ENCODE results near the gene NACC1. TPM values are rescaled to one million over a fixed set of nuclear protein-coding genes. Genes with fewer than 3 reads are reported as not detected.

The NACC1 gene
- 50.0 TPM for total RNA-seq
- long read RNA-seq, partial matches to known transcripts = 0 of 11 reads
- long read RNA-seq, other reads (novel, unspliced or antisense) = 11 of 11 reads

DNA sequence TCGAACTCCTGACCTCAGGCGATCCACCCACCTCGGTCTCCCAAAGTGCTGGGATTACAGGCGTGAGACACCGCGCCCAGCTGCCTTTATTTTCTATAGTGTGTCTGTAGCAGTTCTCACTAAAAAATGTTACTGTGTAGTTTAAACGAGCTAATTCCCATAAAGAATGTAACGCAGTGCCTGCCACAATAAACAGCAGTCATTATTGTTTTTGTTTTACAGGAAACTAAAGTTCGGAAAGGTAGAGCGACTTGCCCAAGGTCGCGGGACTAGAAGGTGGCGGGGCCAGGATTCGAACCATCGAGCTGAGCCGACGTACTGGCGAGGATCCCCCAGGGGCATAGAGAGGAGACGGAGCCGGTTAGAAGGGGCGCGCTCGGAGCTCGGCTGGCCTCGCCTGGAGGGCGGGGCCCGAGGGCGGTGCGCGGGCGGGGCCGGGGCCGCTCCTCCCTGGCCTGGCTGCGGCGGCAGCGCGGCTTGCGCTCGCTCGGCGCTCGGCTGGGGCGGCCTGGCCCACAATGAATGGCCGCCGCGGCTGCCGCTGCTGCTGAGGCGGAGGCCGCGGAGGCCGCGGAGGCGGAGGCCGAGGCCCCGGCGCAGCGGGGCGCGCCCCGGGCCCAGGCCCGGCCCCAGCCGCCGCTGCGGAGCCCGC is at the start of gene NACC1:
Gene NACC1, plus strand, starts transcription at position 493 of the 652 bp plus-strand sequence. CDS start 16,944 bp downstream, outside the sequence.
- ATAC-seq = peak; percentile 95
- intact Hi-C loops (cut with micrococcal nuclease) = no loop called here

GRCh38 chr19:13069415-13070359 is 48.4 kb upstream of the NACC1 start:
- ATAC-seq (no peak), DNase-seq (no peak)
- intact Hi-C loops (cut with micrococcal nuclease) = no loop called here

More for the DNA sequence above, at the start of gene NACC1:
- peak; percentile 95 for DNase-seq

DNA sequence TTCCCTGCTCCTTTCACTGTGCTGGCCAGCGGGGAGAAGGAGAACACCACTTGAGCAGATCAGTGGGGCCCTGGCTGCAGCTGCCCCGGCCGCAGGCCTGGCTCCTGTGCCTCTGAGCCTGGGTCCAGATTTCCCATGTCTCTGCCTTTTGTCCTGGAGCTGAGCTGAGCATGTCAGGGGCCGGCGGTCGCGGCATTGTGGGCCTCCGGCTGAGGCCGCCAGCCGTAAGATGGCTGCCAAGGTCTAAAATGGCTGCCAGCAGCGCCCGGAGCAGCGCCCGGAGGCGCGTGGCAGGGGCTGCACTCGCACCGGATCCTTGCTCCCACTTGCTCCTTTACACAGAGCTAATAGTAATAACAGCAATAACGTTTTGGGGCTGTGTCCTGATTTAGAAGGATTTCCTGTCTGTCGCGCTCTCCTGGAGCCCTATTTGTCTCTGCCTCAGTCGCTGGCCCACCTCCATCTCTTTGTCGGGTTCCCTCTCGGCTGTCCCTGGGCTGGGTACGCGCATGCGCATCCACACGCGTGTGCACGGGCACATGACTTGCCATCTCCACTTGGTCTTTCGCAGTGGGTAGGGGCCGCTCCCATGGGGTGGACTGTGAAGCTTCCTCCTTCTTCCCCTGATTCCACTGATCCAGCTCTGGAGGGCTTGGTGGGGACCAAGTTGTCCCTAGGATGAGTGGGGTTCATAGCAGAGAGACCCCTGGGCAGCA is 47.5 kb upstream of the NACC1 start:
- intact Hi-C loops (cut with micrococcal nuclease) = no loop called here
- ATAC-seq (no peak), DNase-seq (no peak)

GRCh38 chr19:13071444-13072187 is 46.4 kb upstream of the NACC1 start:
- DNase-seq (no peak), ATAC-seq (no peak)
- intact Hi-C loops (cut with micrococcal nuclease) = no loop called here

DNA sequence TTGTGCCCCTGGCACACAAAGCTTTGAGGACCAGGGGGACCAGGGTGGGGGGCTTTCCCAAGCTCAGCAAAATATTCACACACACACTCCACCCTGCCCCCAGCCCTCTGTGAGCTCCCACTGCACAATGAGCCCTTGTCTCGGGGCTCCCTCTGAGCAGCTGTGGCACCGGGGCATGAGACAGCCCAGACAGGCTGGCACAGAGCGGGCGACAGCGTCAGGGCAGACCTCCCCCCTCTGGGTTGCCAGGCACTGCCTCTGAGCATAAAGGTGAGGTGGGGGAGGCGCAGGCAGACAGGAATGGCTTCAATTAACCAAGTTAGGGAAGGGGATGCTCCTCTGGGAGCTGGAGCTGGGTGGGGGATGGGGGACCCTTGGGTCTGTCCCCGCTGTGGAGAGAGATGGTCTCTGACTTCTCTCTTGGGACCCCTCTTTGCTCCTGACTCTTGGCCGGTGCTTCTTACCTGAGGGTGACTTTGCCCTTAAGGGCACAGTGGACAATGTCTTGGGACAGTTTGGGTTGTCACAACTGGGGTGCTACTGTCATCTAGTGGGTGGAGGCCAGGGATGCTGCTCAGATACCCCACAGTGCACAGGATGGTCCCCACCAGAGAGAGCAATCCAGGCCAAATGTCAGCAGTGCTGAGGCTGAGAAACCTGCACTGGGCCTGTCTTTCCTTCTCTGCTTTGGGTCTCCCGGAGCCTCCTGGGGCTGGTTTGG is 45.7 kb upstream of the NACC1 start:
- ATAC-seq (peak; percentile 6), DNase-seq (no peak)
- intact Hi-C loops (cut with micrococcal nuclease) = no loop called here

GRCh38 chr19:13073263-13073662 is 44.8 kb upstream of the NACC1 start:
- intact Hi-C loops (cut with micrococcal nuclease) = no loop called here
- ATAC-seq = no peak
- no peak for DNase-seq

- DNase-seq (no peak), ATAC-seq (no peak)
- intact Hi-C loops (cut with micrococcal nuclease) = no loop called here
Measured at GRCh38 chr19:13074378-13074777, 43.7 kb upstream of the NACC1 start.

DNA sequence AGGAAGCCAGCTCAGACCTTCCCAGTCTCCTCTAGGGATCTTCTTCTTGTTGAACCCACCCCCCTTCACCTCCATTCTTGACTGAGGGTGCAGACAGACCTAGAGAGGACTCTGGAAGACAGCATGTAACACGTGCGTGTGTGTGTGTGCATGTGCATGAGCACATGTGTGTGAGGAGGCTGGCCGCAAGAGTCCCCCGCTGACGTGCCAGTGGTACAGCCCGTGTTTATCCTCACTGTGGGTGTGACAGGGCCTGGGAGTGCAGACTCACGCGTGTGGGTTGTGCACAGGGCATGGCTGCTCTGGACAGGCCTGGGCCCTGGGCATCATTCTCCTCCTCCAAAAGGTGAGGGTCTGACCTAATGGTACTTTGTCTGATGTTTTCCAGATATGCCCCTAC is 41.7 kb upstream of the NACC1 start:
- intact Hi-C loops (cut with micrococcal nuclease) = no loop called here
- DNase-seq (no peak), ATAC-seq (no peak)

DNA sequence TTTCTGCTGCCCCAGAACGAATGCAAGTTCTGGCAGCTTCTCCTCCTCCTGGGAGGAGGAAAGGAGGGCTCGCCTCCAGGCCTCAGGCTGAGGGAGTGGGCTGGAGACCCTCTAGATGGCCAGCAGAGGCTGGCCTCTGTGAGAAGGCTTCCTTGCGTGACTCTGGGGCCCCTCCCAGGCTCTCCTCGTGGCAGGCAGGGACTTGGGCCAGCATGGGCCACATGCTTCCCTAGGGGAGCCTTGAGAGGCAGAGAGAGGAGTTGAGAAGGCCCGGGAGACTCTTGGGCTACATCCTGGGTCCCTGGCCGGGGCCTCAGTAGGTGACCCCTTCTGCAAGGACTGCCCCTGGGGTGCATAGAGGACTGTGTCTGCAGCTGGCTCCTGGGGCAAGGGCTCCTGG is 41.3 kb upstream of the NACC1 start:
- ATAC-seq (peak; percentile 8), DNase-seq (no peak)
- intact Hi-C loops (cut with micrococcal nuclease) = no loop called here

DNA sequence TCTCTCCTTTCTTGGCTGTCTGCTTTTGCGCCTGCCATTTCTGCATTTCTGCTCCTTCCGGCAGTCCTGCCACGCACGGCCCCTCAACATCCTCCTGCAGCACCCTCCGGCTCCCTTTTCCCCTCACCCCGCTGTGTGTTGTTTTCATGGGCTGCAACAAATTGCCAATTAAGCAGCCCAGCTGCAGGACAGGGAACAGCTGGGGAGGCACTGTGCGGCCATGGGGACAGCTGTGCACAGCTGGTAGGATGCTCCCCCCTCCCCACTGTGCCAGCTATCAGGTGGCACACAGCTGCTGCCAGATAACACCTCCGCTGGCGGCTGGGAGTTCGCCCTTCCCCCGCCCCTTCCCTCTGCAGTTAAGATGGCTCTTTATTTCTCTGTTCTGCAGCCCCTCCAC is 40.8 kb upstream of the NACC1 start:
- intact Hi-C loops (cut with micrococcal nuclease) = no loop called here
- DNase-seq (no peak), ATAC-seq (peak; percentile 11)

DNA sequence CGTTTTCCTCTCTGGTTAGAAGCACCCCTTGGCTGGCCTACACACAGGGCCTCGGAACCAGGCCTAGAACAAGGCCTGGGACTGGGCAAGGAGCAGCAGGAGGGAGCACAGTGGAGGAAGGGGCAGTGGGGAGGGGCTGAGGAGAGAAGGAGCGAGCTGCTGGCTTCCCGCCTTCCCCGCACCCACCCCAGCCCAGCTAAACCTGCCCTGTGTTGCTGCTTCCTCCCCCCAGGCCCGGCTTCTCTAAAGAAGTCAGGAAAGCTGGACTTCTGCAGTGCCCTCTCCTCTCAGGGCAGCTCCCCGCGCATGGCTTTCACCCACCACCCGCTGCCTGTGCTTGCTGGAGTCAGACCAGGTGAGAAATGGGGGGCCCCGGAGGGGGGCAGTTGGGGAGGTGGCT is 39.7 kb upstream of the NACC1 start:
- intact Hi-C loops (cut with micrococcal nuclease) = no loop called here
- no peak for DNase-seq
- no peak for ATAC-seq

DNA sequence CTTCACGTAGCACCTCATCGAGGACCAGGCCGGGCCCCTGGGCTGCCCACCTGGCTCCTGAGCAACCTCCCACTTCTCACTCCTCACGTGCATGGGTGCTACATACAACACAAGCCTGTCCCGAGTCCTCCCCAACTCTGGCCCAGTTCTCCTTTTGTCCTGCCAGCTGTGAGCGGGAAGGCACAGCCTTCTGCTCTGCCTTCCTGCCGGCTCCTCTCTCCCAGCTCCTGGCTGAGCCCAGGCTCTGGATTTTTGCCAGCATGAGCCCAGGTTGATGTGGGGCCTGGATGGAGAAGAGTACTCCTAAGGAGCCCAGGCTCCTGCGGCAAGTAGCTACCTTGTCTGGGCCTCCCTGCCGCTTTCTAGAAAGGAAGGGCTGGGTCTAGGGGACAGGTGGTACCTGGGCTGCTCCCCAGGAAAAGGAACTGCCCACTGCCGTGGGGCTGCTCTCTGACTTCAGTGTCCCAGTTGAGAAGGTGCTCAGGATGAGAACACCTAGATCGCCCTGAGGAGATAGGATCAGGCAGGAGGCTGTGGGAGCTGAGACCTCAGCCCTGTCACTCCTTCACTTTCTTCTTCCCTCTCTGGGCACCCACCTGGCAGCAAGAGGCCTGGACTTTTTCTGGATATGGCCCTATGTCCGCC is 39.0 kb upstream of the NACC1 start:
- intact Hi-C loops (cut with micrococcal nuclease) = no loop called here

GRCh38 chr19:13079542-13079986 is 38.5 kb upstream of the NACC1 start:
- intact Hi-C loops (cut with micrococcal nuclease) = no loop called here
- ATAC-seq = peak; percentile 54

More for the DNA sequence above, 39.0 kb upstream of the NACC1 start:
- DNase-seq = peak; percentile 73
- peak; percentile 55 for ATAC-seq

DNA sequence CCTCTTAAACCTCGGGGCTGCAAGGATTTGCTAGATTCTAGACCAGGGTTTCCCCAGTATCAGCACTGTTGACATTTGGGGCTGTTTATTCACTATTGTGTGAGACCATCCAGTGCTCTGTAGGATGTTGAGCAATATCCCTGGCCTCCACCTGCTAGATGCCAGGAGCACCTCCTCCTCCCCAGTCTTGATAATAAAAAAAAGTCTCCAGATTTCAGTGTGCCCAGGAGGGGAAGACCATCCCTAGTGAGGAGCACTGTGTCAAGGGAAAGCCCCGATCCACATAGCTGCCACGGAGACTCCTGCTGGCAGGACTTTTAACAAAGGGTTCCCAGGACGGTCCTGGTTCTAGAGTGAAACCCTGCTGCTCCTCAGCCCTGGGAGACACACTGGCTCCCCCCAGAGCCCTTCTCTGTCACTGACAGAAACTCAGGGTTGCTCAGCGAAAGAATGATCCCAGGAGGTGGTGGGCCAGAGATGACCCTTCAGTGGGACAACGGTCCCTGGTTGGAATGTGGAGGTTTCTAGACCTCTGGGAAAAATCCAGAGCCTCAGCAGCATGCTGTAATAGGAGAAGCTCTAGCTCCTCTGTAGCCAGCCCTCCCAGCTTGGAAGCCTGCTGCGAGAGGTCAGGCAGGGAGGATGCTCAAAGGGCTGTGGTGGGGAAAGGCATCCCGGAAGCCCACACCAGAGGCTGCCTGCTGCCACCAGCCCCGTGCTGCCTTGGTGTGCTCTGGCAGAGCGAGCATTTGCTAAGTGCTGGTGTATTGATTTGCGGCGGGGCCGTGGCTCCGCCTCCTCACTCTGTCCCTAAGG is 35.7 kb upstream of the NACC1 start:
- intact Hi-C loops (cut with micrococcal nuclease) = no loop called here
- ATAC-seq (peak; percentile 58), DNase-seq (no peak)

More at GRCh38 chr19:13079542-13079986, 38.5 kb upstream of the NACC1 start:
- peak; percentile 76 for DNase-seq

- DNase-seq (no peak), ATAC-seq (no peak)
- intact Hi-C loops (cut with micrococcal nuclease) = no loop called here
Measured at GRCh38 chr19:13083008-13083404, 35.1 kb upstream of the NACC1 start.

DNA sequence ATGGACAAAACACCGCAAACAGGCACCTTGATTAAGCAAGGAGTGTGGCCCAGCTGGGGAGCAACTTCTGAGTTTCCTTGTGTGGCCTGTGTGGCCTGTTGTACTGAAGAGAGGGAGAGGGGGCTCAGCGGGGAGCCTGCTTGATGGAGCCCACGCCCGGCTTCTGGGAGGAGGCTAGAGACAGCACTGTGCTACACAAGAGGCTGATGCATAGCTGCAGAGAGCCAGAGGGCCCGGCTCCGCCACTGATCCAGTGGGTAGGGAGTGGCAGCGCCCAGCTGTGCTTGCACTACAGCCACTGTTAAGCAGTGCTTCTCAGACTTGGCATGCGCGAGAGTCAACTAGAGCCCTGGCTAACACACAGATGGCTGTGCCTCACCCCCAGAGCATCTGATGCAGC is 34.4 kb upstream of the NACC1 start:
- intact Hi-C loops (cut with micrococcal nuclease) = no loop called here
- no peak for DNase-seq

GRCh38 chr19:13085666-13086065 is 32.4 kb upstream of the NACC1 start:
- intact Hi-C loops (cut with micrococcal nuclease) = loop anchor here (5.0 kb wide), 1 partner anchor 103 kb away; no protein-coding TSS in a partner anchor
- DNase-seq = no peak
- ATAC-seq = peak; percentile 44

More for the DNA sequence above, 34.4 kb upstream of the NACC1 start:
- ATAC-seq = no peak

All from left ventricle myocardium superior (tissue), 1 donor.